Epithelial cell of esophagus (primary cell): ENCODE data around the gene KNCN.

ENCODE experiments used
- DNase-seq: peaks from one replicate; pipeline ENCODE4 v3.0.0; 2010; ENCODE audit warnings: low read depth
- H3K4me3 ChIP-seq: 2 replicates; pipeline ENCODE4 v1.5.1; 2011; ENCODE audit warnings: mild to moderate bottlenecking, low read length, control low read depth
- CTCF ChIP-seq: IDR thresholded peaks from 2 replicates; pipeline ENCODE4 v1.5.1; 2011; ENCODE audit warnings: low read depth, mild to moderate bottlenecking, low read length, control low read depth, inconsistent platforms; ENCODE audit not compliant: insufficient read depth; ENCODE audit errors: missing control alignments

KNCN gene

GRCh38 chr1:46506470-46507219 lies 44.8 kb downstream of the KNCN start:
- H3K4me3 ChIP-seq = no peak overlapping the region
- TF ChIP-seq CTCF = no peak
- DNase-seq = peak; percentile 80

- DNase-seq = no peak
- TF ChIP-seq CTCF = no peak
- no peak overlapping the region for H3K4me3 ChIP-seq
These were observed 48.0 kb downstream of the KNCN start for GRCh38 chr1:46503421-46503820.

- DNase-seq = no peak
- H3K4me3 ChIP-seq = no peak overlapping the region
- no peak for TF ChIP-seq CTCF
These were observed 49.9 kb downstream of the KNCN start for GRCh38 chr1:46501528-46501927.

- no peak for DNase-seq
- TF ChIP-seq CTCF = no peak
- no peak overlapping the region for H3K4me3 ChIP-seq
These were observed 53.8 kb downstream of the KNCN start for GRCh38 chr1:46497665-46498064.

GRCh38 chr1:46497020-46497419 lies 54.4 kb downstream of the KNCN start:
- TF ChIP-seq CTCF = no peak

GRCh38 chr1:46496505-46496904 lies 54.9 kb downstream of the KNCN start:
- no peak for TF ChIP-seq CTCF
- no peak overlapping the region for H3K4me3 ChIP-seq
- no peak for DNase-seq

More at GRCh38 chr1:46497020-46497419, 54.4 kb downstream of the KNCN start:
- no peak overlapping the region for H3K4me3 ChIP-seq
- no peak for DNase-seq

GRCh38 chr1:46495778-46496177 lies 55.7 kb downstream of the KNCN start:
- TF ChIP-seq CTCF = no peak
- DNase-seq = no peak
- no peak overlapping the region for H3K4me3 ChIP-seq
